Liver (tissue), 9 donors: ENCODE measurements around the gene TCEA3. TPM values are rescaled to one million over a fixed set of nuclear protein-coding genes. Genes with fewer than 3 reads are reported as not detected.

Experiments used
- DNase-seq: peaks from one replicate; pipeline ENCODE4 v3.0.0-alpha.2; 2017; ENCODE audit warnings: low spot score
- H3K27ac ChIP-seq, 2 donors: one replicate each; pipeline ENCODE4 v1.7.0; 2013; ENCODE audit warnings: inconsistent platforms in 2 of 2, low read length in 2 of 2, control low read depth in 1 of 2, low read depth in 1 of 2, mild to moderate bottlenecking in 1 of 2
- H3K27me3 ChIP-seq, 4 donors: one replicate each; pipeline versions ENCODE4 v1.6.1 to v1.7.0; 2013; ENCODE audit warnings: low read length in 3 of 4, inconsistent platforms in 1 of 4, mild to moderate bottlenecking in 1 of 4, moderate library complexity in 1 of 4; ENCODE audit not compliant: control insufficient read depth in 4 of 4, insufficient read depth in 4 of 4
- H3K36me3 ChIP-seq, 4 donors: one replicate each; pipeline versions ENCODE4 v1.6.1 to v1.7.0; 2013; ENCODE audit warnings: low read length in 3 of 4, mild to moderate bottlenecking in 3 of 4, low read depth in 1 of 4, moderate library complexity in 1 of 4; ENCODE audit not compliant: control insufficient read depth in 4 of 4, insufficient read depth in 3 of 4
- H3K4me1 ChIP-seq, 4 donors: one replicate each; pipeline versions ENCODE4 v1.6.1 to v1.7.0; 2013; ENCODE audit warnings: low read length in 3 of 4, mild to moderate bottlenecking in 3 of 4, moderate library complexity in 1 of 4; ENCODE audit not compliant: control insufficient read depth in 4 of 4, insufficient read depth in 4 of 4
- H3K4me3 ChIP-seq, 3 donors: one replicate each; pipeline versions ENCODE4 v1.6.1 to v1.7.0; 2013; ENCODE audit warnings: low read length in 3 of 3, control low read depth in 1 of 3, low read depth in 1 of 3, mild to moderate bottlenecking in 1 of 3
- H3K9ac ChIP-seq, 2 donors: one replicate each; pipeline ENCODE4 v1.7.0; 2013; ENCODE audit warnings: low read length in 2 of 2, mild to moderate bottlenecking in 2 of 2, moderate library complexity in 2 of 2, control low read depth in 1 of 2, low read depth in 1 of 2
- H3K9me3 ChIP-seq, 4 donors: one replicate each; pipeline versions ENCODE4 v1.6.1 to v1.7.0; 2013; ENCODE audit warnings: low read length in 3 of 4; ENCODE audit not compliant: control insufficient read depth in 4 of 4
- ATF3 ChIP-seq: IDR thresholded peaks from 2 replicates; pipeline ENCODE4 v1.6.1; 2016; ENCODE audit warnings: antibody characterized with exemption
- EGR1 ChIP-seq, 2 donors: IDR thresholded peaks; 2 replicates each; pipeline ENCODE4 v1.6.1; 2016 to 2018; ENCODE audit warnings: antibody characterized with exemption in 2 of 2, low read depth in 2 of 2
- FOXA2 ChIP-seq: IDR thresholded peaks from 2 replicates; pipeline ENCODE4 v1.6.1; 2016; ENCODE audit warnings: antibody characterized with exemption
- GABPA ChIP-seq, 2 donors: IDR thresholded peaks in 1 of 2; conservative IDR thresholded peaks in 1 of 2; 2 replicates each; pipeline ENCODE4 v1.6.1; 2016; ENCODE audit warnings: antibody characterized with exemption in 2 of 2, mild to moderate bottlenecking in 1 of 2, moderate library complexity in 1 of 2
- HNF4A ChIP-seq, 2 donors: conservative IDR thresholded peaks; 2 replicates each; pipeline ENCODE4 v1.6.1; 2016; ENCODE audit warnings: antibody characterized with exemption in 2 of 2, mild to moderate bottlenecking in 2 of 2
- HNF4G ChIP-seq: IDR thresholded peaks from 2 replicates; pipeline ENCODE4 v1.6.1; 2016; ENCODE audit warnings: antibody characterized with exemption
- MAX ChIP-seq: IDR thresholded peaks from 2 replicates; pipeline ENCODE4 v1.6.1; 2016; ENCODE audit warnings: antibody characterized with exemption
- NR2F2 ChIP-seq: IDR thresholded peaks from 2 replicates; pipeline ENCODE4 v1.6.1; 2016; ENCODE audit warnings: antibody characterized with exemption
- RAD21 ChIP-seq, 2 donors: IDR thresholded peaks; 2 replicates each; pipeline ENCODE4 v1.6.1; 2016; ENCODE audit warnings: antibody characterized with exemption in 2 of 2, mild to moderate bottlenecking in 2 of 2
- RXRA ChIP-seq, 2 donors: IDR thresholded peaks; 2 replicates each; pipeline ENCODE4 v1.6.1; 2017 to 2018; ENCODE audit warnings: antibody characterized with exemption in 2 of 2, mild to moderate bottlenecking in 1 of 2
- SP1 ChIP-seq: IDR thresholded peaks from 2 replicates; pipeline ENCODE4 v1.6.1; 2018; ENCODE audit warnings: antibody characterized with exemption, mild to moderate bottlenecking
- TAF1 ChIP-seq: conservative IDR thresholded peaks from 2 replicates; pipeline ENCODE4 v1.6.1; 2016; ENCODE audit warnings: antibody characterized with exemption, mild to moderate bottlenecking
- ZBTB33 ChIP-seq: IDR thresholded peaks from 2 replicates; pipeline ENCODE4 v1.6.1; 2016; ENCODE audit warnings: antibody characterized with exemption
- WGBS: extraction: QIAGEN DNeasy Blood & Tissue Kit; methylation state at CpG from one replicate; pipeline ENCODE4 v1.1.7; 2013; 5-methylcytosine and 5-hydroxymethylcytosine counted together
- polyA plus RNA-seq, 2 donors: library from polyadenylated mRNA; stranded (reverse) in 1 of 2; unstranded in 1 of 2; fragments of 200-250 nt in 1 of 2; fragments of >200 nt in 1 of 2; fragmentation: Nextera tagmentation in 1 of 2; extraction: Ambion mirVana in 1 of 2; gene quantifications; one replicate each; pipeline versions ENCODE4 v1.2.1 to v1.2.3, GENCODE V29; 2013 to 2015
- total RNA-seq, 2 donors: library from RNA; depleted of rRNA; stranded (reverse); fragments of >200 nt; gene quantifications; one replicate each; pipeline ENCODE4 v1.2.3, GENCODE V29; 2014
- donor health status: healthy.
- donor health status: healthy.
- donor health status: healthy.
- donor health status: healthy.
- donor health status: healthy.

The TCEA3 gene
- total and polyA plus RNA-seq, 4 donors = 29.6 to 142 (median 47.6) TPM

GRCh38 chr1:23449306-23449705 is 24.8 kb upstream of the TCEA3 start (continued):
- TF ChIP-seq ZBTB33 = no peak

- H3K27ac ChIP-seq = no peak overlapping the region
- no peak for TF ChIP-seq GABPA (IDR thresholded peaks at IDR 0.05 in 1 of 2, conservative IDR thresholded peaks at IDR 0.05 in 1 of 2)
- H3K4me1 ChIP-seq = peaks cover 8 to 47% (median 22%) of the 10 kb centered on the region in 4 donors
- H3K4me3 ChIP-seq = no peak overlapping the region
- 81% methylated on average over 1 of the region's 1 CpG for WGBS
- H3K9ac ChIP-seq = no peak overlapping the region
- DNase-seq = no peak
- no peaks in the 10 kb centered on the region for H3K9me3 ChIP-seq
- no peaks in the 10 kb centered on the region for H3K27me3 ChIP-seq
- H3K36me3 ChIP-seq = peaks cover 0 to 4% (median 0%) of the 10 kb centered on the region in 4 donors
Measured at GRCh38 chr1:23448846-23449245, 24.3 kb upstream of the TCEA3 start.

GRCh38 chr1:23446661-23447310 is 22.2 kb upstream of the TCEA3 start:
- no peak for DNase-seq
- Histone ChIP-seq H3K9ac (no peak overlapping the region), H3K27ac (no peak overlapping the region), H3K4me3 (no peak overlapping the region), H3K4me1 (peaks cover 5 to 43% (median 23%) of the 10 kb centered on the region in 4 donors), H3K36me3 (peaks cover 0 to 4% (median 0%) of the 10 kb centered on the region in 4 donors), H3K9me3 (no peaks in the 10 kb centered on the region), H3K27me3 (no peaks in the 10 kb centered on the region)
- TF ChIP-seq ATF3 (no peak), NR2F2 (no peak), EGR1 (IDR thresholded peaks at IDR 0.05; ENCODE audit: low read depth in 2 of 2) (no peak), HNF4A (conservative IDR thresholded peaks at IDR 0.05) (peak in 1 of 2 donors; percentile 16), RAD21 (IDR thresholded peaks at IDR 0.05) (peak in 1 of 2 donors; percentile 13)
- 81% methylated on average over 8 of the region's 8 CpGs for WGBS

- Histone ChIP-seq H3K4me1 (peaks cover 5 to 35% (median 22%) of the 10 kb centered on the region in 4 donors), H3K36me3 (peaks cover 0 to 4% (median 1%) of the 10 kb centered on the region in 4 donors), H3K4me3 (peak overlapping the region; percentile 44 to 72 (median 56)), H3K9me3 (no peaks in the 10 kb centered on the region), H3K27me3 (no peaks in the 10 kb centered on the region), H3K9ac (peak overlapping the region; percentile 72 to 96), H3K27ac (peak overlapping the region; percentile 83 to 89)
- no peak for DNase-seq
- TF ChIP-seq FOXA2 (no peak), HNF4G (no peak), HNF4A (conservative IDR thresholded peaks at IDR 0.05) (no peak), GABPA (IDR thresholded peaks at IDR 0.05 in 1 of 2, conservative IDR thresholded peaks at IDR 0.05 in 1 of 2) (no peak), SP1 (no peak), RXRA (IDR thresholded peaks at IDR 0.05) (no peak), RAD21 (IDR thresholded peaks at IDR 0.05) (no peak), MAX (no peak), TAF1 (no peak)
- WGBS = 65% methylated on average over 4 of the region's 4 CpGs
Measured at GRCh38 chr1:23444596-23445390, 20.2 kb upstream of the TCEA3 start.
